NOMO-1 treated with dmso at 0.1 percent for 144 hours (cell line): ENCODE measurements around the gene HOXA7.

Experiments
- DNase-seq: peaks from one replicate; lab custom pipeline; 2025; ENCODE audit not compliant: unreplicated experiment; lab: John Stamatoyannopoulos, UW

Gene HOXA7

DNA sequence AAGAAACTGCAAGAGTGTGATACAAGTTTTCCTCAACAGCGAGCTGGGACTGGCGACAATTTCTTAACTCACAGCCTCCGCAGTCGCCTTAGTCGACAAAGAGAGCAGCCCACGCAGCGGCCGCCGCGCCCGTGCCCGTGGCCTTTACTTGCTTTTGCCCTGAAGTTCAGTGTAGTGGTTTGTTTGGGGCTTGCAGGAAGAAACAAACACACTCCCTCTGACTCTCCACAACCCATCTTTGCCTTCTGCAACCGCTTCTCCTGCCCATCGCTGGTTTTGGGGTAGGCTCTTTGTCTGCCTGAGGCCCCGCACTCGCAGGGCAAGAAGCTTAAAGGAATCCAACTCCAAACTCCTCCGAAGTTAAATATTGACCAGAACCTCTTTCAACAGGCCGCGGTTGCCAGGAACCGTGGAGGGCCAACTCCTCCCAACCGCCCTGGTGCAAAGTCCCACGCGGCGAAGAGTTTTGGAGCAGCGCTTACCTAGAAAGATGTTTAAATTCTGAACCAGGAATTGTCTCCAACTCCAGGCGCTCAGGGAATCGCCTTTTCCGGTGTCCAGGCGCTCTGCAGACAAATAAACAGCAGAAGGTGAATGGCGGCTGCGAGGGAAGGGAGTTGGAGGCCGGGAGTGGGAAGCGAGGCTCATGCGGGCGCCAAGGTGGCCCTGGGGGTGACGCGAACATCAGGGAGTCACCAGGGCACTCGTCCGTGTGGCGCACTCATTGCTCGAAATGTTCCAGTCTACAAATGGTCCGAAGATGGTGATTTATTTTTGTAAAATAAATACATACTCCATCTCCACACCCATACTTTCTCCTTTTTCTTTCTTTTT, 34.2 kb downstream of the HOXA7 start:
- no peak for DNase-seq

DNA sequence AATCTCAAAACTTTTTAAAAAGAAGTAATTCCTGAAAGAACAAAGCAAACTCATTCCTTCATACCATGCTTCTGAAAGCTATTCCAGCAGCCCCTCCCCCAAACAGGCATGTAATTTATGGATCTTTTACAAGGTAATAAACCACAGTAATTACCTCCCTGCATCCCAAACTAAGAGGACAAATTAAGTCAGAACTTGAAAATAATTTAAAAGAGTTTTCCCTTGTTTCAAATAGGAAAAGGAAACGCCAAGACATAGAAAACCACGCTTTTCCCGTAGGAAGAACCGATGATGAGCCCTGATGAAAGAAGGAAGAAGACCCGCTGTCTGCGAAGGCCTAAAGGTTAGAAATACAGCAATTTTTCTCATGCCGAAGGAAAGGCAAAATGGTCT, 34.8 kb downstream of the HOXA7 start:
- DNase-seq = no peak

DNA sequence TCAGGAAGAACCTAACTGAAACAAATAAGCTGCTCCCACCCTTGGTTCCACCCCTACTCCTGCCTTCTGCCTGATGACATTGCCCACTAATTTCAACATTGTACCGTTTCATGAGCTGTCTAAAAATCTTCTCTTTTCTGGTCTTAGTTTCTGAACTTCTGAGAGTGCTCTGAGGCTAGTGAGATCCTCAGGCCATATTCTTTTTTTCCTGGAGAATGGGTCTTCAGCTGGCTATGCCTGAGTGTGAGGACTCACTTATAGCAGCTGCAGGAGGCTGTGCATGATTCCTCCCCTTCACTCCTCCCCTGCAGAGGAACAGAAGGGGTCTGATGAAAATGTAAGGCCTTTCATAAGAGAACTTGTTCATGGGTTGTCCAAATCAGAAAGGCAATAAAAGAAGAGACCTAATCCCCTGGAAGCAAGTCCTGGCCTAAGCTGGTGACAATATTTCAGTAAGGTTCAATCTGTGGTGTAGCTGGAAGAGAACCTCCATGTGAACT, 37.0 kb downstream of the HOXA7 start:
- no peak for DNase-seq

DNA sequence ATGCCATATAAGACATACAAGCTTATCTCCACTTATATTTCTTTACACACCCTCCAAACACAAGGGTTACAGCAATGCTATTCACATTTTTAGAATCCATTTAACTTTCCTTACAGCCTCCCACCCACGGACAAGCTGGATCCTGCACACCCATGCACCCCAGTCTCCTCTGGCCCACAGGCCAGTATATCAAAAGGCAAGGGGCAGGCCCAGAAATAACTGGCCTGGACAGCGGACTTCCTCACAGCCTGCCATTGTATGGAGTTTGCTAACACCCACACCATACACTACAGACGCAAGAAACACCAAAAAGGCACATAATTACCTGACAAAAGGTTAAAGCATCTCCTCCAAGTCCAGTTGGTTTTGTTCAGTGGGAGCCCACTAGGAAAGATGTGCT, 37.9 kb downstream of the HOXA7 start:
- DNase-seq = no peak

DNA sequence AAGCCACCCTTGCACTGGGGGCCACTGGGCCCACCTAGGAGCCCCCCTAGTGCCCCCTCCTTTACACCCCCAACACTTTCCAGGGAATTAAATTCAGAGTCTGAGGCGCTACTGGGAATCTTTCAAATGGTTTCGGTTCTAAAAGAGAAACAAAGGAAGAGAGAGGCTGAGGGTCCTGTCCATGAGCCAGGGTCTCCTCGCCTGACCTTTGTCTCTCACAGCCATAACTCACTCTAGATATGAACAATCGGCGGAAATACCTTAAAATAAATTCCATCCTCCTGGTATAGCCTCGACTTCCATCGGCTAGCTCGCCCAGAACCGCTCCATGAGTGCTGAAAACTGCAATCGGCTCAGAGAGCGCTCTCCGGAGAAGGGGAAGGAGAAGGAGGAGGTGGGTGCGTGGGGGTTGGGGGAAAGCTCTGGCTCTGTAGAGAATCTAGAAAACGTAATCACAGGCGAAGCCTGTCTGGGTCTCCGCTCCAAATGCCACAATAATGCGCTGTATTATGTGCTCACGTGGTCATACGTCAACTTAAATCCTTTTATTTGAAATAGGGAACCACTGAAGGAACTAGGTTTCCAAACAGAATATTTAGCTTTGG, 38.5 kb downstream of the HOXA7 start:
- no peak for DNase-seq

DNA sequence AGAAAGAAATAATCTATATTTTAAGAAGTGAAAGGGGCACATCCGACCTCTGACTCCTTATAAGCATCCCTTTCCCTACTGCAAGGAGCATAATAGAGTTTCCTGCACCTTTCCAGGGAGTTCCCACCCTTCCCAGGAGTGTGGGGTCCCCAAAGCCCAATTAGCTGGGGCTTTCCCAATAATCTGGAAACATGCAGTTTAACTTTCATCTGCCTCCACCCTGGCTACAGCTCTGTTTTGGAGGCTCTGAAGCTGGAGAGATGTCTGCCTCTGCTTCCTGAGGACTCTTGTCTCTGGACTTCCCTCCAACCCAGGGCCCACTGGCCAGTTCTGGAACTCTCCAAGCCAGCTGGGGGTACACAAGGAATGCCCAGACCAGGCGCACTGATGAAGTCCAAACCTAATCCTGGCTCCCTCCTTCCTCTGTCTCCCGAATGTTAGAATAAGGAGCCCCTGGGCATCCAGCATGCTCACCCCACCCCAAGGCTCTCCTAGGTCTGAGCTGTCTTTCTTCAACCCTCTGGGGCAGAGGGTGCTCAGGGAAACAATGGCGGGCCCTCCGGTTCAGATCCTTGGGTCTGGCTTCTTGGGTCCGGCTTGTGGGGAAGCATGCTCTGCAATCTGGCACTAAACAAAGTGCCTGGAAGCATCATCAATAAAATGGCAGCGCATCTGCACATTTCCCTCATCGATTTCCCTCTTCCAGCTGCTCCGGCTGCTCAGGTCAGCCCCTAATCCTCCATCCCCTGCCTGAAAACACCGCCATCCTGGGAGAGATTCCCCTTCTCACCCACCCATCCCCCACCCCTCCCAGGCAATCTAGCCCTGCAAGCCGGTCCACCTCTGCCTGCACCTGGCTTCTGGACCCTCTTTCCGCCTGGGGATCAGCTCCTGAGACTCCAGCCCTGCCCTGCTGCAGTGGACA, 39.3 kb downstream of the HOXA7 start:
- no peak for DNase-seq

DNA sequence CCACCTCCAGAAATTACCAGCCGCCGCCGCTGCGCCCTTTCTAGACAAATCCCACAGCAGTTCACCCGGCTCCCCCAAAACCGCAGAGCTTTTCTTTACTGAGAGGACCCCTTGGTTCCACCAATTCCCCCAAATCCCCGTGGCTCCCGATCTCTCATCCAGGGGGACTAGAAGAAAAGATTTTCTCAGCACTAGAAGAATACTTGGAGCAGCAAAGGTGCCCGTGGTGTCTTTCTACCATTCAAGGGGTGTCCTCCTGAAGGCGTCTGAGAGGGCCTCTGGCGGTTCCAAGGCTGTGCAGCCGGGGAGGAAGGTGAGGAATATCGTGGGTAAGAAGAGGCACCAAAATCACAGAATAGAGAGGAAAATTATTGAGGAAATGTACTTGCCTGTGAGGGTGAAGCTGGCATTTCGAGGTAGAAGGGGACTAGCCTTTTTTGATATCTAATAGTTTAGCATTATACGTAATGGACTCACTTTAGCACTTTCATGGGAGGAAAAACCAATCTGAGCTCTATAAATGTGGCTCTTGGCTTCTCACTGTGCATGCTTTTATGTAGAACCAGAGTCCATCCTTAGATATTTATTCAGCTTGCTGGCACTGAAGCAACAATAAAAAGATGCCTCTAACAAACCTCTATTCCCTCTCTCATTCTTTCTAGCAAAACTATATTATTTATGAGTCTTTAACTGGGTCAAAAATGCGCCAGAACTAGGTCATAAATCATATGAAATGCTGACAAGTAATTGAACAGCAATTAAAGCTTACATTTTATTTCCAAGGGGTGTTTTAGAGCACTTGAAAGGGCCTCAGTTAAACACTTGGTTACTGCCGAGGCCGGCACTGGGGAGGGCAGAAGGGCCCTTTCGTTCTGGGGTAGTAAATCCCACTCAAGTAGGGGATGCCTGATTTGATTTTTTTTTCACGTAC, 40.2 kb downstream of the HOXA7 start:
- no peak for DNase-seq

DNA sequence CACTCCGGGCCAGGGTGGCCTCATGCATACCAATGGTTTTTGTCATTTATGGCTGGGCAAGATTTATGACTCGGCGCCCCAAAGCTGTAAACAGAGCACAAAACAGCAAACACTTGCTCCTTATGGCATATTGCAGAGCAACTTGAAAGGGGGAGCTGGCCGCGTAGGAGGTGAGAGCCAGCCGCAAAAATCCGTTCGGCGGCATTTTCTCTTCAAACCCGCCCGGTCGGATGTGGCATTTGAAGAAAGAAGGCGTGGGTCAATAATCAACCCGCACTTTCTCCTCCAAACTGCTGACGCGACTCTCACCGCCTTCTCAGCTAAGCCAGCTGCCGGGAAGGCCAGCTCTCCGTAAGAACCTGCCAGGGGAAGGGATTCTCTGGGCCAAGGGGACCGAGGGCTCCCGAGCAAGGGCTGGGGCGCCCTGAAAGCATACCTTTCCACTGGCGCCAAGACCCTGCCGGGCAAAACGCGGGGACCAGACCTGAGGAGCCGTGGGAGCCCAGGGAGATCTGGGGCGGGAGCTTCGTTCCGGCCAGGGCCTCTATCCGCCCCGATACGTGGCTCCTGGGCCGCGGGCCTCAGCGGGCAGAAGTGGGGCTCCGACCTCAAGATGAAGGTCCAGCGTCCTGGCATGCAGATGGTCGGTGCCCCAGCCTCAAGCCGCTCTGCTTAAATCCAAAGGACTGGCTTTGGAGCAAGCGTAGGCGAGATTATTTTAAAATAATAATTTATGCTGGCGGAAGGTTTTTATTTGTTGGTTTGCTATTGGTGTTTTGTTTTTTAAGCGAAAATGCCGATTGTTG, 41.1 kb downstream of the HOXA7 start:
- no peak for DNase-seq

DNA sequence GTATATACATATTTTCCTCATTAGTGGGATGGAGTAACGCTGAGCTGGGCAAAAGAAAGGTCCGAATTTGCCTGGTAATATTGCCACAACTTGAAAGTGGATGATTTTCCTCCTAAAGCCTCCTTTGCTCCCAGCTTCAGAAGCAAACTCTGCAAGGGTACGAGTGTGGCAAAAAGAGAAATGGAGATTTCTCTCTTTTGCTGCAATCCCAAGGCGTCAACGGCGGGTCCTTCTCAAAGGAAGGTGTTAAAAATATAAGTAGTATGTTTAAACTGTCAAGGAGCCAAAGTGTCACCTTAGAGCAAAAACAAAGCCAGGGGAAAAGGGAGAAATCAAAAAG, 41.6 kb downstream of the HOXA7 start:
- DNase-seq = no peak

DNA sequence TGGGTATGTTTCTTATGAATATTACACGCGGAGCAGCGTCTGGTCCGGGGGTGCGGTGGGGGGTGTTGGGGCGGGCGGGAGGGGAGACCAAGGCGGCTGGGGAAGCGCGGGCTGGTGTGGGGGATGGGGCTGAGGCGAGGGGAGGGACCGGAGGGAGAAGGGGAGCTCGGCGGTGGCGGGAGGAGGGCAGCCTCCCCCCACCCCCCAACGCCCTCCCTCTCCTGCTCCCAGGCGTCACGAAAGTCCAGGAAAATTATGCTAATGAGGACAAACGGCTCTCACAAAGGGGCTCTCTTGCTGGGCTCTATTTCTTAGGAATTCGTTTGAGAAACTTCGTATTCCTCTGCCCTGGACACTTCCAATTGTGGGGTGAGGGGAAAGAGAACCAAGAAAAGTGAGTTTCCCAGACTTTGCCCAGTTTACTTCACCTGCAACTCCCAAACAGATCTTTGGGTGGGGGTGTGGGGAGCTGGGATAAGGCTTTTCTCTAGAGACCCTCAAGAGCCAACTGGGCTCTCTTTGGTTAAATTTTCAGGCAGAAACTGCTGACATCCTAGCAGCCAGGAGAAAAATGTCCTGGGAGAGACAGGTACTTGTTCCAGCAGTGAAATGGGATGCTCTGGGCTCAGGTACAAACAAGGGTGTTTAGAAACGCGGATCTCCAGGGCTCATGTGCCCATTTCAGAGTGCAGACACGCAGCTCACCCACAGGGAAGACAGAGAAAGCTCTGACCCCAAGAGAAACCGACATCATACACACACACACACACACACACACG, 42.3 kb downstream of the HOXA7 start:
- no peak for DNase-seq

DNA sequence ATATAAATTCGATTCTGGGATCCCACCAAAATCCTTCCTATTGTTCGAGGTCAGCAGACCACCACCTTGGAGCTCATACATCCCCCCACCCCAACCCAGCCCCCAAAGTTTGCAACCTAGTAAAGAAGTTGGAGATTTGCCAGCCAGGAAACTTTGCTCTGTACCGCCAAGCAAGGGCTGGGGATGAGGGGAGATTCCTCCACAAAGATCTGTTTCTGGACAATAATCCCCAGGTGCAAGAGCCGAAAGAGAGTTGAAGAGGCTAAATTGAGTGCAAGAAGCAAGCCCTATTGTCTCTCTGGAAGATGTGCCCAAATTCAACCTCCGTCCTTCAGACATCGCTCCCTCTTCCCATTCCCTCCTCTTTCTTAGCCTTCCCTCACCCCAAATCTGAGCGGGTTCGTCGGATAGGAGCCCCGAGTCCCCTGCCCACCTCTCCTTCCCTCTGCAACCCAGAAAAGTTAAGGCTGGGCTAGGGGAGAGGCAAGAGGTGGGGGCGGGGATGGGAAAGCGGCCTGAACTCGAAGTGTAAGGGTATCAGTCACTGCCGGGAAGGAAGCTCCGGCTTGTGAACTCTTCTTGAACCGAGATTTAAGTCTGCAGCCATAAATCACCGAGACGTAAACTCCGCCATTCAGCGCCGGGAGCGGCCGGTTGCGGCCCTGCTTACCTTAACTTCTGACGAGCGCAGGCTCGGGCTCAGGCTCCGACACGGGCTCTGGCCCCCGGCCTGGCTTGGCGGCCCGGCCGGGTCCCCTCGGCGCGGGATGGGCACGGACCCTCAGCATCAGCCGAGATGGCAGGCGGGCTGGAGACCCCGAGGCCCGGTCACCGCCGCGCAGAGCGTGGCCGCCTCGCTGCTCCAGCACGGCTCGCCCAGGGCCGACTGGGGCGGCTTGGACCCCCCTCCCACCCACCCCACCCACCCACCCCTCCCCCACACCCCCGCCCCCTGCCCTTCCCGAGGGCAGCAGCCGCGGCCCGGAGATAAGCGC, 43.2 kb downstream of the HOXA7 start:
- no peak for DNase-seq

DNA sequence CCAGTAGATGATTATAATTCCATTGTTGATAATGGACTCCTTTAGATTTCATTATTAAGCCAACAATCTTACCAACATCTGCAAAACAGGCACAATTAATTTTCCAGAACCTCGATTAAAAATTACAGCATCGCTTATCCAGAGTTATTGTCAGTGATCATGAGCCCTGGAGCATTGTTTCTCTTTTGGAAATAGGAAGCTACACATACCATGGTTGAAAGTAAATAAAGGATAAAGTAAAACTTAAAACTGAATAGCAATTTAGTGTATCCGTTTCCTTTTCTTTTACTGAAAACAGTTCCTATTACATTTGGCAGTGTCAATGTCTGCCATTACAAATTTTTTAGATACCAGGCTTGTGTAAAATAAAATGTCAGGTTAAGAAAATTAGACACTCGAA, 44.1 kb downstream of the HOXA7 start:
- no peak for DNase-seq

DNA sequence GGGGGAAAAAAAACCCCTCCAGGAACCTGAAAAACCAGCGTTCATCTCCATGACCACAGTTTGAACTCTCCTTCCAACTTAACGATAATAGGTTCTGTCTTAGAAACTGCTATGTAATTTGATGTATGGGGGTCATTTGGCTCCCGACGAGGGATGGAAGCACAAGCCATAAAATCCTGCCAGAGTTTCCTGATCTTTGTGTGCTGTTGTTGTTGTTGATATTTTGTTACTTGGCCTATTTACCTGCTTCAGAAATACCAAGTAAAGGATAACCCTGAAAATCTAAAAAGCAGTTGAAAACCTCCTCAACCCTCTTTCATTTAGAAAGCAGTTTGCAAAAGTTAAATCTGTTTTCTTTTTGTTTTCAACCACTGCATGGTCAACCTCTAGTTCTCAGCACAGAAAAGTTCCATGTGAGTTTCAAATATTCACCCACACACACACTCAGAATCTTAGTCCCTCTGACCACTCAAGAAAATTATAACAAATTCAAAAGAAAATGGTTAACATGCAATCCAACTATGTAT, 44.7 kb downstream of the HOXA7 start:
- DNase-seq = no peak

DNA sequence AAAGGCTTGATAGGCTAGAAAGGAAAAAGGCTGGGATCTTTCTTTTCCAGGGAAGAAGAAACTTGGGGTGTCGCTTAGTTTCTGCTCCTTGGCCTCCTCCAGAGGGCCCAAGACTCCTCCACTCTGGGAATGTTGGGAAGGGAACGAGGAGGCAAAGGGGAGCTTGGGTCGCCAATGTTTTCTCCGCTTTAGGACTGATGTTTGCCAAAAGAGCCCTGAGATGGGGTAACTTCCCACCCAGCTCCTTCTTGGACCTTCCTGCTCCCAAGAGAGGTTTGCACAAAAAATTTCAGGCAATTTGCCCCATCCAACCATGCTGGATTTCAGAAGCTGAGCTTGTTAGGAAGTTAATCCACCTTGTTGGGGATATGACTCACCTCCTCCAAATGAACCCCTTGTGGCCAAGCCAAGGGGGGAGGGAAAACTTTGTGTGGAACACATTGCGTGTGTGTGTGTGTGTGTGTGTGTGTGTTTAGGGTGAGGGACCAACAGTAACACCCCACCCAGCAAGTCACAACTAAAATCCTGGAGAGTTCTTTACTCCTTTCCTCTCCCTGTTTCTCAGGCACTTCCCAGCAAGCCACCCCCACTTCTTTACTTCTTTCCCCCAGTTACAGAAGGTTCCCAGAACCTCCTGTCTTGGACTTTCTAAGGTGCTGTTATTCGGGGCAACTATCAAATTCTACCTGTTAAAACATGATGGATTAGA, 45.3 kb downstream of the HOXA7 start:
- DNase-seq = no peak

DNA sequence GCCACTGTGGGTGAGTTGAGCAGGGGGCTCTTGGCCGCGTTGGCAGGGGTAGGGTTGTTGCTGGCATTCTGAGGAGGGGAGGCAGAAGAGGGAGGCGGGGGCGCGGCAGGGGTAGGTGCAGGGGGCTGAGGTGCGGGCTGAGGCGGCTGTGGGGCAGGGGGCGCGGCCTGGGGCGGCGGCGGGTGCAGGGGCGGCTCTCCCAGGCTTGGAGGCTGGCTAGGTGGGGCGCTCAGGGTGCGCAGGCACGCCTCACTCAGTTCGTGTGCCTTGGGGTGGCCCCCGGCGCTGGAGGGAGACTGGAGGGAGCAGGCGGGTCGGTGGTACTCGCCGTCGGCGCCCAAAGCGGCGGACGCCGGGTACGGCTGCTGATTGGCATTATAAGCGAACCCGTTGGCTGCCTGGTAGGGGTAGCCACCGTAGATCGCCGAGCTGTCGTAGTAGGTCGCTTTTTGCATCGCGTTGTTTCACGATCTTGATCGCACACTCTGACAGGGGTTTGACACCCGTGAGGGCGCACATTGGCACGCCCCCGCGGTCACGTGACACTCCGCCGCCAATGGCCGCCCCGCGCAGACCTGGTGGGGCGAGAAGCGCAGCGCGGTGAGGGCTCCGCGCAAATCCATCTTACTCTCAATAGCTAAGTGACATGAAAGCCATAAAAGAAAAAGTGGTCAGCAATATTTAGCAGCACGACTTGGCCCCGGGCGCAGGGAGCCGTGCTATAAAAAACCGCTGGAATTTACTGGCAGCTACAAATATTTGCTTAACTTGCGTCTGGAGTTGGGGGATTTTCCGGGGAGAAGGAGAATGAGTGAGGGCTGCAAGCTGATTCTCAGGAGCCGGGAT, 46.1 kb downstream of the HOXA7 start:
- DNase-seq = no peak
